Heart right ventricle (tissue), 16 donors: ENCODE results near the gene HNRNPA2B1. TPM values are rescaled to one million over a fixed set of nuclear protein-coding genes. Genes with fewer than 3 reads are reported as not detected.
"Not testable (repeated sequence)": the region's sequence is repeated elsewhere in the genome, so short reads cannot be mapped to it uniquely, and the experiment has no call there.

Experiments
- ATAC-seq, 8 donors: fragments of 200-7000 bp; cut with Tn5 transposase; one replicate each; pipeline ENCODE4 v1.9.1; 2020; ENCODE audit warnings: mild to moderate bottlenecking in 8 of 8, moderate library complexity in 8 of 8, moderate number of reproducible peaks in 1 of 8
- DNase-seq, 2 donors: peaks; one replicate each; pipeline ENCODE4 v3.0.0-alpha.2; 2020
- H3K27ac ChIP-seq, 10 donors: fragments of 200-600 bp; sonication (generic) in 2 of 10; one replicate each; pipeline versions ENCODE4 v1.5.0 to v1.8.0; 2020 to 2022; ENCODE audit warnings: mild to moderate bottlenecking in 3 of 10
- H3K27me3 ChIP-seq, 7 donors: fragments of 200-600 bp; one replicate each; pipeline ENCODE4 v1.8.0; 2021 to 2022; ENCODE audit warnings: mild to moderate bottlenecking in 2 of 7
- H3K36me3 ChIP-seq, 9 donors: fragments of 200-600 bp; sonication (generic) in 1 of 9; one replicate each; pipeline versions ENCODE4 v1.5.0 to v1.8.0; 2020 to 2022; ENCODE audit warnings: mild to moderate bottlenecking in 2 of 9
- H3K4me1 ChIP-seq, 9 donors: fragments of 200-600 bp; sonication (generic) in 1 of 9; one replicate each; pipeline versions ENCODE4 v1.5.0 to v1.8.0; 2020 to 2022; ENCODE audit warnings: mild to moderate bottlenecking in 4 of 9
- H3K4me3 ChIP-seq, 10 donors: fragments of 200-600 bp; sonication (generic) in 2 of 10; one replicate each; pipeline versions ENCODE4 v1.5.0 to v1.8.0; 2020 to 2022; ENCODE audit warnings: mild to moderate bottlenecking in 7 of 10, moderate library complexity in 2 of 10
- H3K9me3 ChIP-seq, 11 donors: fragments of 200-600 bp in 10 of 11; sonication (generic) in 2 of 11; one replicate each; pipeline versions ENCODE4 v1.5.0 to v1.8.0; 2013 to 2022; ENCODE audit warnings: mild to moderate bottlenecking in 2 of 11, control low read depth in 1 of 11, moderate library complexity in 1 of 11
- WGBS, 2 donors: extraction: QIAGEN DNeasy Blood & Tissue Kit; methylation state at CpG; one replicate each; pipeline ENCODE4 v1.1.7; 2013; ENCODE audit warnings: inconsistent platforms in 1 of 2; 5-methylcytosine and 5-hydroxymethylcytosine counted together
- intact Hi-C, 10 donors: fragments of 100-400 bp; cut with DNase I; formaldehyde crosslinking; loops; one replicate each; pipeline versions ENCODE4 v1.11.1 to v1.14.2; 2022
- polyA plus RNA-seq, 2 donors: library from polyadenylated mRNA; stranded (reverse); fragments of 200-250 nt; gene quantifications; one replicate each; pipeline ENCODE4 v1.2.3, GENCODE V29; 2013
- total RNA-seq, 10 donors: library from RNA; stranded (reverse); fragmentation: NEBNext Ultra II Directional in 3 of 10; extraction: Animal tissue kit (Norgen Biotek cat#: 25700) in 3 of 10; gene quantifications; one replicate each; pipeline versions ENCODE4 v1.2.1 to v1.2.4, GENCODE V29; 2021 to 2023
- TF ChIP-seq, protein P1 (sequence below), 9 donors: fragments of 200-600 bp; sonication (generic) in 2 of 9; IDR thresholded peaks; one replicate each; pipeline versions ENCODE4 v1.5.0 to v1.8.0; 2021 to 2022; ENCODE audit warnings: antibody characterized with exemption in 9 of 9, mild to moderate bottlenecking in 5 of 9, moderate library complexity in 1 of 9
- donor health status: Arrhythmogenic right ventricular cardiomyopathy.
- donor health status: ischemic (EF 13 %, LVEDD 7.1; RV severe dilation, severe dysfunction).
- donor health status: healthy with polysubstance abuse.
- donor health status: DM: no; HTN: yes; CAD: no.
- donor health status: DM: no; HTN: no; CAD: no.
- donor health status: ischemic (EF 25% LVEDD 6.9; RV normal size, moderate dysfunction).
- donor health status: ischemic (EF 25% LVEDD 5.7; RV mildly dilated, moderate dysfunction).
- donor health status: healthy.
- donor health status: DM: yes; HTN: yes; CAD: no.
- donor health status: Ischemic cardiomyopathy.
- donor health status: ischemic (EF 35%, LVEDD 5.7; RV mildly dilated, moderate dysfunction).
- donor health status: nonischemic (EF 11% LVEDD 7.7; RV severe dilation, severe dysfunction).
- donor health status: DM: yes; HTN: yes; CAD: no.
- donor health status: PGD.
- donor health status: ischemic (EF 29% LVEDD 5.4; RV normal size, mild dysfunction).
- donor health status: nonischemic (EF 23%, LVEDD 6.1; RV moderate dilation, normal function).

The HNRNPA2B1 gene
- total and polyA plus RNA-seq, 12 donors = 364 to 667 (median 404) TPM

DNA sequence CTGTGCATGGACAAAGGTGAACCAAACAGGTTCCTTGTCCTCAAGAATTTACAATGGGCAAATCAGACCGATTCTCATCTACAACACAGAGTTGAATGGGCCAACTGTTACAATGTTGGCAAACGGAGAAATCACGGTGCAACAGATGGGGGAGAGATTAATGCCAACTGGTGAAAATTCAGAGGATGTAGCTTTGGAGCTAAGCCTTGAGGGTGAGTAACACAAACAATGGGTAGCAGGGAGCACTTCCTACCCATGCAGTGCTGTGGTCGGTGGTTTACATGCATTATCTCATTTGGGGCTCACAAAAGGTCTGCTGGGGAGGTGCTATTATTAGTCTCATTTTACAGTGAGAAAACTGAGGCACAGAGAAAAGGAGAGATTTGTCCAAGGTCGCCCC is 49.5 kb downstream of the HNRNPA2B1 start:
- Histone ChIP-seq H3K9me3 (no peaks in the 10 kb centered on the region), H3K4me1 (peaks cover 0 to 41% (median 8%) of the 10 kb centered on the region in 9 donors), H3K27ac (no peak overlapping the region), H3K4me3 (peak overlapping the region in 1 of 10 donors; percentile 69), H3K27me3 (peaks cover 7 to 65% (median 37%) of the 10 kb centered on the region in 7 donors), H3K36me3 (no peaks in the 10 kb centered on the region)
- intact Hi-C loops = loop anchor here in 2 of 10 donors (5.0 to 10.0 kb wide), 3 partner anchors 46 to 94 kb away; no protein-coding TSS in a partner anchor
- 74 to 76% methylated on average over 5 of the region's 5 CpGs for whole genome bisulfite sequencing, 2 donors
- no peak for ATAC-seq
- no peak for DNase-seq
- TF ChIP-seq, protein P1, sequence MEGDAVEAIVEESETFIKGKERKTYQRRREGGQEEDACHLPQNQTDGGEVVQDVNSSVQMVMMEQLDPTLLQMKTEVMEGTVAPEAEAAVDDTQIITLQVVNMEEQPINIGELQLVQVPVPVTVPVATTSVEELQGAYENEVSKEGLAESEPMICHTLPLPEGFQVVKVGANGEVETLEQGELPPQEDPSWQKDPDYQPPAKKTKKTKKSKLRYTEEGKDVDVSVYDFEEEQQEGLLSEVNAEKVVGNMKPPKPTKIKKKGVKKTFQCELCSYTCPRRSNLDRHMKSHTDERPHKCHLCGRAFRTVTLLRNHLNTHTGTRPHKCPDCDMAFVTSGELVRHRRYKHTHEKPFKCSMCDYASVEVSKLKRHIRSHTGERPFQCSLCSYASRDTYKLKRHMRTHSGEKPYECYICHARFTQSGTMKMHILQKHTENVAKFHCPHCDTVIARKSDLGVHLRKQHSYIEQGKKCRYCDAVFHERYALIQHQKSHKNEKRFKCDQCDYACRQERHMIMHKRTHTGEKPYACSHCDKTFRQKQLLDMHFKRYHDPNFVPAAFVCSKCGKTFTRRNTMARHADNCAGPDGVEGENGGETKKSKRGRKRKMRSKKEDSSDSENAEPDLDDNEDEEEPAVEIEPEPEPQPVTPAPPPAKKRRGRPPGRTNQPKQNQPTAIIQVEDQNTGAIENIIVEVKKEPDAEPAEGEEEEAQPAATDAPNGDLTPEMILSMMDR (IDR thresholded peaks at IDR 0.05) = no peak

DNA sequence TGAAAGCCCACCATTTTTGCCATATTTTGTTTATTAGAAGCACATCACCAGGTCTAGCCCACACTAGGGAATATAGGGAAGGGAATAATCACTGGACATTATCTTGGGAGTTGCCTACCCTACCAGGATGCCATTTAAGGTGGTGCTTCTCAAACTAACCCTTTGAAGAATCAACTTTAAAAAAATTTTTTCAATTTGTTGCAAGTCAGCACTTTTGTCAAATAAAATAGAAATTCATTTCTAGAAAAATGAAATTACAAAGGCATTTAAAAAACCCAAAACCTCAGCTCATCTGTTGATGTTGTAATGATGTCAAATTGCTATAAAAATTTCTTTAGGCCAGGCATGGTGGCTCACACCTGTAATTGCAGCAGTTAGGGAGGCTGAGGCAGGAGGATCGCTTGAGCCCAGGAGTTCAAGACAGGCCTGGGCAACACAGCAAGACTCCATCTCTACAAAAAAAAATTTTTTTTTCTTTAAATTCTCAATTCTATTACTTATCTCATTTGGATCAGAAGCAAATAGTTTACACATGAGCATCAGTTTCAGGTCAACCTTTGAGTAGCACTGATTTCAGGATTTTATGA is 51.1 kb downstream of the HNRNPA2B1 start:
- TF ChIP-seq, protein P1 (IDR thresholded peaks at IDR 0.05) = no peak
- ATAC-seq (no peak), DNase-seq (no peak)
- WGBS, 2 donors = 93 to 95% methylated on average over 1 of the region's 1 CpG
- Histone ChIP-seq H3K27ac (no peak overlapping the region), H3K9me3 (no peaks in the 10 kb centered on the region), H3K27me3 (peaks cover 7 to 65% (median 33%) of the 10 kb centered on the region in 7 donors), H3K4me1 (peaks cover 0 to 25% (median 5%) of the 10 kb centered on the region in 9 donors), H3K36me3 (no peaks in the 10 kb centered on the region), H3K4me3 (no peak overlapping the region)
- intact Hi-C loops = no loop called here

DNA sequence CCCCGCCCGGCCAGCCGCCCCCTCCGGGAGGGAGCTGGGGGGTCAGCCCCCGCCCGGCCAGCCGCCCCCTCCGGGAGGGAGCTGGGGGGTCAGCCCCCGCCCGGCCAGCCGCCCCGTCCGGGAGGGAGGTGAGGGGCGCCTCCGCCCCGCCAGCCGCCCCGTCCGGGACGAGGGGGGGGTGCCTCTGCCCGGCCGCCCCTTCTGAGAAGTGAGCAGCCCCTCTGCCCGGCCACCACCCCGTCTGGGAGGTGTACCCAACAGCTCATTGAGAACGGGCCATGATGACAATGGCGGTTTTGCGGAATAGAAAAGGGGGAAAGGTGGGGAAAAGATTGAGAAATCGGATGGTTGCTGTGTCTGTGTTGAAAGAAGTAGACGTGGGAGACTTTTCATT is 52.2 kb downstream of the HNRNPA2B1 start:
- H3K27me3 ChIP-seq = peaks cover 7 to 57% (median 30%) of the 10 kb centered on the region in 7 donors
- H3K4me3 ChIP-seq, H3K9me3 ChIP-seq, ATAC-seq, DNase-seq, intact Hi-C loops, H3K27ac ChIP-seq, H3K36me3 ChIP-seq: not testable (repeated sequence)
- H3K4me1 ChIP-seq = peaks cover 0 to 14% (median 4%) of the 10 kb centered on the region in 9 donors
- WGBS, 2 donors = 92 to 93% methylated on average over 21 to 29 of the region's 29 CpGs

- WGBS, 2 donors = 96% methylated on average over 37 to 43 of the region's 43 CpGs
- ATAC-seq, intact Hi-C loops, H3K4me1 ChIP-seq, H3K9me3 ChIP-seq, H3K27ac ChIP-seq, H3K36me3 ChIP-seq, H3K4me3 ChIP-seq, DNase-seq: not testable (repeated sequence)
- peaks cover 7 to 54% (median 25%) of the 10 kb centered on the region in 7 donors for H3K27me3 ChIP-seq
Observed at GRCh38 chr7:26147646-26148306, 52.8 kb downstream of the HNRNPA2B1 start.

GRCh38 chr7:26147030-26147429 is 53.5 kb downstream of the HNRNPA2B1 start:
- WGBS, 2 donors = 77 to 95% methylated on average over 1 of the region's 1 CpG
- DNase-seq (no peak), ATAC-seq (peak in 2 of 8 donors; percentile 25 to 34)
- H3K4me1 ChIP-seq = peaks cover 0 to 8% (median 0%) of the 10 kb centered on the region in 9 donors
- H3K27me3 ChIP-seq = peaks cover 0 to 47% (median 21%) of the 10 kb centered on the region in 7 donors
- no peaks in the 10 kb centered on the region for H3K36me3 ChIP-seq
- no peak overlapping the region for H3K4me3 ChIP-seq
- no peaks in the 10 kb centered on the region for H3K9me3 ChIP-seq
- no peak overlapping the region for H3K27ac ChIP-seq
- intact Hi-C loops = no loop called here
- TF ChIP-seq, protein P1 (IDR thresholded peaks at IDR 0.05) = no peak
